ENCODE data around the gene XAGE2.

GRCh38 chrX:52341493-52341892, 27.3 kb upstream of the XAGE2 start:
- no peak for TF ChIP-seq CTCF (IDR thresholded peaks at IDR 0.05)
- TF ChIP-seq EP300 (IDR thresholded peaks at IDR 0.05) = no peak
